HG03432 (cell line): ENCODE results near the gene AXIN2.

Experiments used
- ATAC-seq: cut with Tn5 transposase; IDR thresholded peaks from one replicate; pipeline ENCODE4 v1.9.1; 2021; ENCODE audit warnings: mild to moderate bottlenecking, moderate library complexity; ENCODE audit not compliant: unreplicated experiment

AXIN2 gene

GRCh38 chr17:65556014-65556909 lies 5.2 kb downstream of the AXIN2 start:
- ATAC-seq: no peak

GRCh38 chr17:65554553-65555223 lies 6.8 kb downstream of the AXIN2 start:
- ATAC-seq: no peak

DNA sequence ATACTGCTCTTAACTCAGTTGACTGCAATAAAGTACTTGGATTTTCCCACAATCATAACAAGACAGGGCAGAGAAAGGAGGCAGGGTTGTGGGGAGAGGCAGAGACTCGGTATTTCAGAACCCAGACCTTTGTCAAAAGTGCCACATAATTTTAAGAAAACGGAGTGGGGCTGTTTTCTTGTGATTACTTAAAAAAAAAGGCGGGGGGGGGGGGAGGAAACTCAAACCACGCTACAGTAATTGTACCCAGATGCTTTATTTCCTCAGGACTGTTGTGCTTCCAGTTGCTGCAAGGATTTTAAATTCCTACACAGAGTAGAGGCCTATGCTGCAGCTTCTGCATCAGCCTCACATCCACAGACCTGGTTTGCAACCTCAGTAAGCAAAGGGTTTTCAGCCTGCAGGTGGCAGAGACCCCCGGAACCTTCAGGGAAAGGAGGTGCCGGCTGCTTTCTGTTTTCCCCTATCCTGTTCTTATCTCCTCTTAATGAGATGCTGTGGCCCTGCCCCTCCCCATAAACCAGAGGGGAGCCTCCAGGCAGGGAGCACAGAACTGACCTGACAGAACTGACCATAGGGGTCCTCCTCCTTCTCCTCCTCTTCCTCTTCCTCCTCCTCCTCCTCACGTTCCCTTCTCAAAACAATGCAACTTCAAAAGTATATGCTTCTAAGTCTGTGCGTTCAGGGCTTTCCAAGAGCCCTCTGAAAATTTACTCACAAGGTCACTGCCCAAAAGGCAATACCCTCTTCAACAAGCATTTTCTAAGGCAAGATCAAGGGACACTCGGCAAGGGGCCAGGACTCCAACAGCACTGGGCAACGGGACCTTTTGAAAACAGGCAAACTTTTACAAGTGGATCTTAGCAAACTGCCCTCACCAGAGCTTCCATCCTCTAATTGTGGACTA lies 7.5 kb downstream of the AXIN2 start:
- ATAC-seq: no peak

GRCh38 chr17:65553009-65553645 lies 8.3 kb downstream of the AXIN2 start:
- ATAC-seq: no peak

GRCh38 chr17:65552214-65552613 lies 9.2 kb downstream of the AXIN2 start:
- no peak for ATAC-seq

GRCh38 chr17:65551267-65552040 lies 10.0 kb downstream of the AXIN2 start:
- no peak for ATAC-seq

DNA sequence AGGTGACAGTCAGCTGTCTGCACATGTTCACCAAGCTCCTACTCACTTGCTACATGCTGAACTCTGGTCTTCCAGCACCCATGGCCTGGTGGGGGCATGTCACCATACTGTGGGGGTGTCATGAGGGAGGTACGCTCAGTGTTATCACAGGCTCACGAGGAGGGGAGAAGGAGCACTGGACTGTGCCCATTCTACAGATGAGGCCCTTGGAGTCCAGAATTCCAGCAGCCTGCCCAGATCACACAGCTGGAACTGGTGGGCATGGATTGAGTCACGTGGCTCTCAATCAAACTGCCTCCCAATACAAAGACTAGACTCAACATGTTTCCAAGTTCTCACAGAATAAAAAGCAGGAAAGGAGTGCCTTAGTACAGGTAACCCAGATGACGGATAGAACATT lies 10.7 kb downstream of the AXIN2 start:
- no peak for ATAC-seq

GRCh38 chr17:65550075-65550662 lies 11.3 kb downstream of the AXIN2 start:
- no peak for ATAC-seq

DNA sequence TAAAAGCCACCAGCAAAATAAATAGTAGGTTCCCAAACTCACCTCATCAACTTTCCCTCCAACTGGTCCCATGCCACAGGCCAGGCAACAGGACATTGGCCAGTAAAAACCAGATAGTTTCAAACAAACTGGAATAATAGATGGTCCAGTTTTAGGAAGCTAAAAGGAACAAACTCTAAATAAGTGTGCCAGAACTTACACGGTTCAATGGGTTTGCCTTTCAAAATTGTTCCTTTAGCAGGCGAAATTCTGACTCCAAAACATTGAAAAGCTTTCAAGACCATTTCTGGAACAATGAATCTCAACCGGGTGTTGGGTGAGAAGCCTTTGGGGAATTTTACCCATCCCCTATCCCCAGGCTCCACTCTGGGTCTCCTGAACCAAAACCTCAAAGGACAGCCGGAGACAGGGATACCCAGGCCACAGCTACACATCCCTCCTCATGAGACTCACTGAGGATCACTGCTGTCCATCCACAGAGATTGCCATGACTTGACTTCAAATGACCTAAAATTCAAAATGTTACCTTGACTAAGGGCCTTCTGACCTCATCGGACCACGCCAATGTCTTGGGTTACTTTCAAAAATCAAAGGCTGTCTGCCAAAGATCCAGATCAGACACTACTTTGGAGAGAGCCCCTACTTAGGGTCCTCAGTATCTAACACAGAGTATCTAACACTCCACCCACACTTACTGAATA lies 13.0 kb downstream of the AXIN2 start:
- ATAC-seq: no peak

DNA sequence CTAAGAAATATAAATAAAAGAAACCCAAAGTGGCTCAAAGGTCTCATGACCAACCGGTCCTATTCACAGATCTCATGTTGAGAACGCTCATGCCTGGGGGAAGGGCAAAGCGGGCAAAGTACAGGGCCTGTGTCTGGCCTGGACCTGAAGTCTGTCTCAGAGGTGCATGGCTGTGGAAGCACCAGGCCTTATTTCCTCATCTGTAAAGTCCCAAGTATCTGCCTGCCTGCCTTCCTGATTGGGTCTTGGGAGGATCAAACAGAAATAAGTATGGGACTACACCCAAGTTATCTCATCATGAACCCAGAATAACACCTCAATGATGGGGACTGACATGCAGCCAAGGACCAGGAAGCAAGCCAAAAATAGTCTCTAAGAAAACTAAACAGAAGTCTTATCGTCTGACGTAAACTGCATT lies 14.2 kb downstream of the AXIN2 start:
- no peak for ATAC-seq

DNA sequence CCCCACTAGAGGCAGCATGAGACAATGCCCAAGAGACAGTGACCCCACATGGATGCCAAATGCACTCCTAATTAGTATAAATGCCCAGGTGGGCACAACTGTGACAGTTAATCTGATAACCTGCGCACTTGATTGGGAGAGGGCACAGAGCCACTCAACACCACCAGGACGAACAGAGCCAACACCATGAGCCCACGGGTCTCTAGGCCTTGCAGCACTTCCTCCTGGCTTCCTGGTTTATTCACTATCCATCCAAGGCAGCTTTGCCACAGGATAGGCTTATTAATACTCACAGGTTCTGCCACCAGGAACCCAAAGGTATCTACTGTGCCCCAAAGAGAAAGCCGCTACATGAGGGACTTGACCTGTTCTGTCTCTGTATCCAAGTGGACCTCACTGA lies 14.9 kb downstream of the AXIN2 start:
- no peak for ATAC-seq

DNA sequence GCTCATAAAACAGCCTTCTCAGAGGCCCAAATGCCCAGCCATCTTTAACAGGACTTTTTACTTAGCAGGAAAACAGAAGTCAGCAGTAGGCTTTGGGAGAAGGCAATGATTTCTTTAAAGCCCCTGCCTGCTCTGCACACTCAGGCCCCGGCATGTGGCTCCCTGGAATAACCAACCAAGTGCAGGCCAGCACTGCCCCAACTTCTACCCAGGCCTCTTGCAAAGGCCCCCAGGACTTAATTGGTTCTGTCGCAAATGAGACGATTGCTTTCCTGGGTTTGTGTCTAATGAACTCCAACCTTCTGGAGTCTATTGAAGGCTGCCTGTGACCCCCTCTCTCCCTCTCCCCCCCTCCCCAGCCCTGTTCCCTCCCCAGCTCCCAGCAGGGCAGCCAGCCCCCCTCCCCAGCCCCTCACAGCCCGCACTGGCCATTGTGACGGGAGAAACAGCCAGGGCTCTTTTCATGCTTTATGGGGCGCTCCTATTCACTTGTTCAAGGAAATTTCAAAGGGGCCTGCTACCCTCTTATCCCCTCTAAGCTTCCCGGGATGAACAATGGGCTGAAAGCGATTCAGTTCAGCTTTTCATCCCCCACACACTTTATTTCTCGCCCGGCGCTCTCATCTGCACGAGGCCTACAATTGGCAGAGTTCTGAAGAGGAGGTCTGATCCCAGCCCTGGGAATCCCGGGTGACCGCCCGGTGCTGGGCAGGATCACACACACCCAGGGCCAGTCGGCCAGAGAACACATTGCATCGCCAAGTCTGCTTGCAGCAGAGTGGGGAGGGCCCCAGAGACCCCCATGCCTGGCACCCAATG lies 15.5 kb downstream of the AXIN2 start:
- ATAC-seq: no peak

- no peak for ATAC-seq
Observed at GRCh38 chr17:65544672-65545071, 16.8 kb downstream of the AXIN2 start.

DNA sequence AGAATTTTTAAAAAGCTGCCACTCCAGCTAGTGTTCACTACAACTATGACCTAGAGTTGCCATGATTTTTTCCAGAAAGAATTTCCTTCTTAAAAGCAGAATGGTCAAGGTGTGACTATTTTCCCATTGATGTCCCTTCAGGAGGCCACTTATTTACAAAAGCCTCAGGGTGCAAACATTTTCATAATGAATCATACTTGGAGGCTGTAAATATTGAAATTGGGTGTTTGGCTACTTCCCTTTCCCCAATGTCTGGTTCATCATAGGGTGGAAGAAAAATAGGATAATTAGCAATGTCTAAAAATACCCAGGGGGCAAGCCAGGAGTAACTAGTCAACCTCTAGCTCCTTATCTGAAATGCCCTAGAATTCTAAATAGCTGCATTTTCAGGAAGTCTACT lies 18.8 kb downstream of the AXIN2 start:
- ATAC-seq: no peak

DNA sequence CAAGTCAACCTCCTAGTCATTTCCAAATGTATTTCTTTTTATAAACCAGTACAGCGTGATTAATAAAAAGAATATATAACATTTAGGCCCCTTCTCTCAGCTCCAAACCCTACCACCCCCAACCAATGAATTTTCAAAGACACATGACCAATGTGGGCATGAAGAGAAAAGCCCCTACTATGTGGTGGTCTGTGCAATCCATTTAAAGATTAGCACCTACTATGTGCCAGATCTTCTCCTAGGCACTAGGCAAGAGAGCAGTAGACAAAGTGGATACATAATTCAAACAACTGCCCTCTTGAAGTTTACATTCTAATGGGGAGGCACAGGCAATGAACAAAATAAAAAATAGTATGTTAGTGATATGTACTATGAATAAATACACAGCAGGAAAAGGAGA lies 19.4 kb downstream of the AXIN2 start:
- no peak for ATAC-seq

GRCh38 chr17:65541453-65541852 lies 20.0 kb downstream of the AXIN2 start:
- ATAC-seq: no peak

GRCh38 chr17:65539630-65540266 lies 21.7 kb downstream of the AXIN2 start:
- ATAC-seq: no peak
